Colonic mucosa (tissue), 4 donors: ENCODE measurements around the gene MCRS1. TPM values are rescaled to one million over a fixed set of nuclear protein-coding genes. Genes with fewer than 3 reads are reported as not detected.

Experiments
- DNase-seq: peaks from one replicate; pipeline ENCODE4 v3.0.0-alpha.2; 2020
- H3K27ac ChIP-seq: fragments of 200-600 bp; one replicate; pipeline ENCODE4 v1.8.0; 2021
- H3K27me3 ChIP-seq: fragments of 200-600 bp; one replicate; pipeline ENCODE4 v1.8.0; 2021
- H3K36me3 ChIP-seq: fragments of 200-600 bp; one replicate; pipeline ENCODE4 v1.8.0; 2021
- H3K4me1 ChIP-seq: fragments of 200-600 bp; one replicate; pipeline ENCODE4 v1.8.0; 2021; ENCODE audit warnings: mild to moderate bottlenecking
- H3K4me3 ChIP-seq: fragments of 200-600 bp; one replicate; pipeline ENCODE4 v1.8.0; 2021
- H3K9ac ChIP-seq, 2 donors: one replicate each; pipeline ENCODE4 v1.7.0; 2013; ENCODE audit warnings: control low read depth in 2 of 2, low read depth in 2 of 2, low read length in 2 of 2
- H3K9me3 ChIP-seq: fragments of 200-600 bp; one replicate; pipeline ENCODE4 v1.8.0; 2021
- CTCF ChIP-seq: fragments of 200-600 bp; IDR thresholded peaks from one replicate; pipeline ENCODE4 v1.8.0; 2022; ENCODE audit warnings: antibody characterized with exemption, mild to moderate bottlenecking
- intact Hi-C: fragments of 100-400 bp; cut with DNase I; formaldehyde crosslinking; loops from one replicate; pipeline ENCODE4 v1.14.1; 2022
- total RNA-seq, 2 donors: library from RNA; stranded (reverse); fragmentation: NEBNext Ultra II Directional in 1 of 2; extraction: Animal tissue kit (Norgen Biotek cat#: 25700) in 1 of 2; gene quantifications; one replicate each; pipeline ENCODE4 v1.2.1, GENCODE V29; 2021
- donor health status: healthy.
- donor health status: DM: no; HTN: no; CAD: no.
- donor health status: DM: no; HTN: no; CAD: no.

MCRS1 gene
- total RNA-seq, 2 donors from 2014 or later = 53.8 to 78.7 TPM

DNA sequence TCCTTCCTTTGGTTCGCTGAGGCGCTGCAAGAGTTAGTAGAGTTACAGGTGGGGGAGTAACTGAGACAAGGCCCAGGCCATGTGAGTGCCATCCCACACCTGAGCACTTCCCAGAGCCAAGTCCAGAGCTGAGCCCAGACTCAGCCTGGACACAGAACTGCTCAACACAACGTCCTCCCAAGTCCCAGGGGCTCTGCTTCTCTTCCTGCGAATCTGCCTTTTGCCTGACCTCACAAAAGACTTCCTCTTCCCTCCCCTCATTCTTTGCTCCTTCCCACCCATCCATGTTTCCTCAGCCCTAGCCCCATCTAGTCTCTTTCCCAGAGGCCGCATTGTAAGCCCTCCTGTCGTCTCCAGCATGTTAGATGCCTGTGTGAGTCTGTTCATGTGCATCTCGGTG, 16.6 kb upstream of the MCRS1 start:
- Histone ChIP-seq H3K36me3 (no peaks in the 10 kb centered on the region), H3K9me3 (no peaks in the 10 kb centered on the region), H3K27ac (no peak overlapping the region), H3K4me3 (no peak overlapping the region), H3K27me3 (no peaks in the 10 kb centered on the region), H3K9ac (no peak overlapping the region), H3K4me1 (no peaks in the 10 kb centered on the region)
- DNase-seq = no peak
- intact Hi-C loops = loop anchor here (10.0 kb wide), 1 partner anchor 230 kb away; no protein-coding TSS in a partner anchor
- TF ChIP-seq CTCF = no peak

DNA sequence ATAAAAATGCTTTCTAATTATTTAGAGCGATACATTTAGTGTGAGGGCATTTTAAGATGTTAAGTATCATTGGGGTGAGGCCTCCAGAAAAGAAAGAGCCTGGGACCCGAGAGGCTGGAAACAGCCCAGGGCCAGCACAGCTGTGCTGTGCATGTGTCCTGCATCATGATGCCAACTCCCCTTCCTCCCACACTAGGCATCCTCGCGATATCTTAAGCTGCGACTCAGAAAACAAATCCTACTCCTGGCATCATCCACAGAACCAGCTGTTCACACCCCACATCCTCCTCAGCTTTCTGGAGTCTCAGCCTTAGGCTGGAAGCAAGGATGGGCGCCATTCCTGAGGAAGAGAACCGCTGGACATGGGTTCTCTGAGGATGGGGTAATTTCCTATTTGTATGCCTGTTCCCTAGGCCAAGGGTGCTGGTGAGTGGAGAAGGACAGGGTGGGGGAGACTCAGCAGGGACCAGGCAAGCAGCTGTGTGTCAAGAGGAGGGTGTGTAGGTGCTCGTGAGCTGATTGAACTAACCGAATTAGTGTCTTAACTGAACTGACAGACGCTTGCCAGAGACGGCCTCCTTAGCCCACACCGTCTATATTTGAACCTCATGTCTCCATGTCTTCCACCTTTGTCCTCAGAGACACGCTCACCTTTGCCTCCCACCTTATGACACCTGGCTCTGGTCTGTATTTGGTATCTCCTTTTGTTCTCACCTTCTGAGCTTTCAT, 15.6 kb upstream of the MCRS1 start:
- DNase-seq = no peak
- H3K4me1 ChIP-seq = no peaks in the 10 kb centered on the region
- no peak overlapping the region for H3K27ac ChIP-seq

GRCh38 chr12:49582850-49583249, 14.9 kb upstream of the MCRS1 start:
- Histone ChIP-seq H3K9me3 (no peaks in the 10 kb centered on the region), H3K36me3 (no peaks in the 10 kb centered on the region), H3K27ac (no peak overlapping the region), H3K9ac (no peak overlapping the region), H3K4me1 (no peaks in the 10 kb centered on the region), H3K4me3 (no peak overlapping the region), H3K27me3 (no peaks in the 10 kb centered on the region)
- intact Hi-C loops = loop anchor here (10.0 kb wide), 1 partner anchor 228 kb away; no protein-coding TSS in a partner anchor
- no peak for TF ChIP-seq CTCF
- no peak for DNase-seq

More for the DNA sequence above, 15.6 kb upstream of the MCRS1 start:
- Histone ChIP-seq H3K36me3 (no peaks in the 10 kb centered on the region), H3K27me3 (no peaks in the 10 kb centered on the region), H3K4me3 (no peak overlapping the region), H3K9me3 (no peaks in the 10 kb centered on the region), H3K9ac (no peak overlapping the region)
- no peak for TF ChIP-seq CTCF
- intact Hi-C loops = loop anchor here (10.0 kb wide), 1 partner anchor 229 kb away; no protein-coding TSS in a partner anchor

DNA sequence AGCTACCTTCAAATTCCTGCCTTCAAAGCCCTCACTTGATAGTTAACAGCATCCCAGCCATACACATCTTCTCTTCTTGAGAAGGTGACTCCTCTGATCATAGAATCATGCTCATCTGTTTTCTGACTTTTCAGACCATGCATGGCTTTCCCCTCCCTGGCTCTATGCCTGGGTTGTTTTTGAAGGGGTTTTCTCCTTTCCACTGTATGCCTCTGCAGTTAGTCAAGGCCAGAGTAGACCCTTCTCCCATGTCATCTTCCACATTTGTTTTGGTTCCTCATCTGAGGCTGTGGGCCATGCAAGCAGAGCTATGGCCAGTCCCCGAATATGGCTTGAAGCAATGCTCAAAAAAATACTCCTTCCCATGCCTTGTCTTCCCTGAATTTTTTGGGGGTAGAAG, 14.3 kb upstream of the MCRS1 start:
- Histone ChIP-seq H3K9ac (no peak overlapping the region), H3K4me1 (no peaks in the 10 kb centered on the region), H3K9me3 (no peaks in the 10 kb centered on the region), H3K36me3 (no peaks in the 10 kb centered on the region), H3K27ac (no peak overlapping the region), H3K4me3 (no peak overlapping the region), H3K27me3 (no peaks in the 10 kb centered on the region)
- TF ChIP-seq CTCF = no peak
- DNase-seq = no peak
- intact Hi-C loops = loop anchor here (10.0 kb wide), 1 partner anchor 227 kb away; no protein-coding TSS in a partner anchor

DNA sequence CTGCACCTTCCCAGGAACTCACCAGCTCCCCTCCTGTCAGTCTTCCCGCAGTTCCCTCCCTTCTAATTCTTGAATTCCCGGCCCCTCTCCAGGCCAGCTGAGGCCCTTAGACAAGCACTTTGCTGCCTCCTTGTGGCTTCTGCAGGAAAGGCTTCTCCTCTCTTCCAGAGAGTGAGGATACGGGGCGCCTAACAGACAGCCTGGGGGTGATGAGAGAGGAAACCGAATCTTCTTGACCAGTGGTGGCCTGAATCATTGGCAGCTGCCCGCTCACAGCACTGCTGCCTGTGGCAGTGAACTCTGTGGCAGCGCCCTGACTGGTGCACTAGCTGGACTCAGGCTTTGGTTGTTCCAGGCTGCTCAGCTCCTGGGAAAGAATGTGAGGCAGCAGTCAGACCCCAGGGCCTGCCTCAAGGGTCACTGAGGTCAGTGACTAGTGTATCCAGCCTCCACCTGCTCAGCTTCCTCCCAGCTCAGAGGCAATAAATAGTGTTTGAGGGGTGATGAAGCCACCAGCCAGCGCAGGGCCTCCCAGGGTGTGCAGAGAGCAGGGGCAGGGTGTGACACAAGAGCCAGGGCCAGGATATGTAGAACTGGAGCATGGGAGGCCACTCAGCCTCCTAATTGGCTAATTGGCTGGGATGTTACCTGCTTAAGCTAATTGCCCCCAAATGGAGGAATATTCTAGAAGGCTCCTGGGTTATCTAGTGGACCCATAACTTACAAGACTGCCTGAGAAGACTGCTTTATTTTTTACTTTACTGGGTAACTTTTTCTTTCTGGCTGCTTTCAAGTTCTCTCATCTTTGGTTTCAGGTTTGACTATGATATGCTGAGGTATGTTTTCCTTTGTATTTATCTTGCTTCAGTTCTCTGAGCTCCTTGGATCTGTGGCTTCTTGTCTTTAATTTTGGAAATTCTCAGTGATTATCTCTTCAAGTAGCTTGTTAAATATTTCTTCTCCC, 12.9 kb upstream of the MCRS1 start:
- H3K9me3 ChIP-seq = no peaks in the 10 kb centered on the region
- intact Hi-C loops = loop anchor here (10.0 kb wide), 1 partner anchor 226 kb away; no protein-coding TSS in a partner anchor
- no peak overlapping the region for H3K27ac ChIP-seq
- no peak overlapping the region for H3K4me3 ChIP-seq
- no peaks in the 10 kb centered on the region for H3K36me3 ChIP-seq
- peak; percentile 60 for TF ChIP-seq CTCF
- H3K27me3 ChIP-seq = no peaks in the 10 kb centered on the region
- peak; percentile 75 for DNase-seq
- no peaks in the 10 kb centered on the region for H3K4me1 ChIP-seq
- H3K9ac ChIP-seq = no peak overlapping the region
